HG03025 (cell line): ENCODE data around the gene ZNF74.

ENCODE experiments used
- ATAC-seq: cut with Tn5 transposase; IDR thresholded peaks from one replicate; pipeline ENCODE4 v1.9.1; 2021; ENCODE audit warnings: mild to moderate bottlenecking, moderate library complexity; ENCODE audit not compliant: unreplicated experiment, low FRiP score

ZNF74 gene

DNA sequence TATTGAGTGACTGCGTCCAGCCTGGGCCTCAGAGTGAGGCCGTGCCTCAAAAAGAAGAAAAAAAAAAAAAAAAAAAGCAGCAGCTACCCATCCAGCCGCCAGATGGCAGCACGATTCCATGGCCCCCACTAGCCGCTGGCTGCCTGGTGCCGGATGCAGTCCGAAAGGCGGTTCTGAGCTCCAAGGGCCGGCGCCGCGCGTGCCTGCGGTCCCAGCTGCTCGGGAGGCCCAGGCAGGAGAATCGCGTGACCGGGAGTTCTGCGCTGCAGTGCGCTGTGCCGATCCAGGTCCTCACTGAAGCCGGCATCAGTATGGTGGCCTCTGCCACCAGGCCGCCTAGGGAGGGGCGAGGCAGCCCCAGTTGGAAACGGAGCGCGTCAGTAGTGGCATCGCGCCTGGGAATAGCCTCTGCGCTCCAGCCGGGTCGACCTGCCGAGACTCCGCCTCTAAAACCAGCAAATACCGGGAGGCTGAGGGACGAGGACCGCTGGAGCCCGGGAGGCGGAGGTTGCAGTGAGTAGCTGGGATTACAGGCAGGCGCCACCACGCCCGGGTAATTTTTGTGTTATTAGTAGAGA, 24.3 kb downstream of the ZNF74 start:
- no peak for ATAC-seq

- ATAC-seq, result no peak
Measured at GRCh38 chr22:20419664-20419951, 25.7 kb downstream of the ZNF74 start.

GRCh38 chr22:20420157-20420842, 26.3 kb downstream of the ZNF74 start:
- ATAC-seq, result no peak

- ATAC-seq, result no peak
Measured at GRCh38 chr22:20421507-20421874, 27.5 kb downstream of the ZNF74 start.

DNA sequence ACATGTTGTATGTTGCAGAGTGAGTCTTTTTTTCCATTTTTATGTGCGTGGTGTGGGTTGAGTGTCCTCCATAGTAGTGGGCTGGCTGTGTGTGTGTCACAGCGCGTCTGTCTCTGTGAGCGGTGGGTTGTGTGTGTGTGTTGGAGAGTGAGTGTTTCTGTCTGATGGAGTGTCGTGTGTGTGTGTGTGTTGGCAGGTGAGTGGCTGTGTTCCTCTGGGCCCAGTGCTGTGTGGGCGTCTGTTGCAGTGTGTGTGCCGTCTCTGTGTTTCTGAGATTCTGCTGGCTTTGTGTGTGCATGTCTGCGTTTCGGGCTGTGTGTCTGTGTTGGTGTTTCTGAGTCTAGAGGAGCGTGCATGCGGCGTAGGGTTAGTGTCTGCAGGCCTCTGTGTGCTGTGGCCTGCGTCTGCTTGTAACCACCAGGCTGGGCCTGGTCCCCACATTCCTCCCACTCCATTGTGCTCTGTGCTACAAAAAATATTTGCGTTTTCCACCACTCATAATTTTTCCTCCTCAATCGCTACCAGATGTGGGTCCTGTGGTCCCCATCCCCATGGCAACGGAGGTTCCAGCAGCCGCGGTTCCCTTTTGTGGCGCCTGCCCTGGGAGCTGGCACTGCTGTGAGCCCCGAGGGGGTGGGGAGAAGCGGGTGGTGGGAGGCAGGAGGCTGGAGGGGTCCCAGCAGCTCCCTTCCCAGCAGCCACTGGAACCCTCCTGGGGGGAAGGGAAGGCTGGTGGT, 28.5 kb downstream of the ZNF74 start:
- no peak for ATAC-seq

GRCh38 chr22:20423008-20423905, 29.3 kb downstream of the ZNF74 start:
- no peak for ATAC-seq

GRCh38 chr22:20423906-20424551, 30.1 kb downstream of the ZNF74 start:
- no peak for ATAC-seq

GRCh38 chr22:20424568-20424931, 30.6 kb downstream of the ZNF74 start:
- no peak for ATAC-seq

- no peak for ATAC-seq
Measured at GRCh38 chr22:20424932-20425565, 31.1 kb downstream of the ZNF74 start.

DNA sequence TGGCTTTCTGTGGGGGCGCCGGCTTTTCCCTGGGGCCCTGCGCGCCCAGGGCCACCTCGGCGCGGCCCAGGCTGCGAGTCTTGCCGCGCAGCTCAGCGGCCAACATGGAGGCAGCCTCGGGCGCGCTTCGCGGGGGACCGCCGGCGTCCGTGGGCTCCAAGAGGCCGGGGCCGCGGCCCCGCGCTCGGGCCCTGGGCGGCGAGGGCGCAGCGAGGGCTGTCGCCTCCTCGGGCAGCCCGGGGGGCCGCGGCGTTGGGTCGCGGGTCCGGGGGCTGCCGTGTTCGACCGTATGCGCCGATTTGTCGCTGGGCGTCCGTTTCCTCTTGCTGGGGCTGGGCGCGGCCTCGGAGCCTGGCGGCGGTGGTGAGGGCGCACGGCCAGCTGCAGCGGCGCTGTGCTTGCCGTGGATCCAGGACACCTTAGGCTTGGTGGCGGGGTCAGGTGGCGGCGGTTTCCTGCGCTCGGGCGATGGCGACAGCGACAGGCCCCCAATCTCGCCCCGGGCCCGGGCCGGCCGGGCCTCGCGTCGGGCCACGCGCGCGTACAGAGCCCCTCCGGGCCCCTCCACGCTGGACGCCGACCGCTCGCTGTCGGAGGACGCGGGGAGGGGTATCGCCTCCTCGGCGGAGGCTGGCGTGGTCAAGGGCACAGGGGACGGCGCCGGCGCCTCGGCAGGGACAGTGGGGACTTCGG, 31.8 kb downstream of the ZNF74 start:
- ATAC-seq, result no peak

DNA sequence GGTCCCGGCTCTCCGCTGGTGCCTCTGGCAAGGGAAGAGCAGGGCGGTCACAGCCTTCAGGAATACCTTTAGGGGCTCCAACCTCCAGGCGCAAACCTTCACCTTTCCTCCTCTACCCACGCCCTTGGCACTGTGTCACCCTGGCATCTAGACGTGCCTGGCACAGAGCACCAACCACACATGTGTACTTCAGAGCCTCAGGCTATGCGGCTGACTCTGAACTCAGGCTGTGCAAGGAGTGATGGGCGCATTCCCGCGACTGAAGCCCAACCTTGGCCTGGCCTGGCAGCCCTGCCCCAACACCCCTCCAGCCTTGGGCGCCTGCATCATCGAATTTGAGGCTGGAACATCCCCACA, 32.3 kb downstream of the ZNF74 start:
- ATAC-seq, result no peak

GRCh38 chr22:20427104-20427944, 33.4 kb downstream of the ZNF74 start:
- no peak for ATAC-seq

DNA sequence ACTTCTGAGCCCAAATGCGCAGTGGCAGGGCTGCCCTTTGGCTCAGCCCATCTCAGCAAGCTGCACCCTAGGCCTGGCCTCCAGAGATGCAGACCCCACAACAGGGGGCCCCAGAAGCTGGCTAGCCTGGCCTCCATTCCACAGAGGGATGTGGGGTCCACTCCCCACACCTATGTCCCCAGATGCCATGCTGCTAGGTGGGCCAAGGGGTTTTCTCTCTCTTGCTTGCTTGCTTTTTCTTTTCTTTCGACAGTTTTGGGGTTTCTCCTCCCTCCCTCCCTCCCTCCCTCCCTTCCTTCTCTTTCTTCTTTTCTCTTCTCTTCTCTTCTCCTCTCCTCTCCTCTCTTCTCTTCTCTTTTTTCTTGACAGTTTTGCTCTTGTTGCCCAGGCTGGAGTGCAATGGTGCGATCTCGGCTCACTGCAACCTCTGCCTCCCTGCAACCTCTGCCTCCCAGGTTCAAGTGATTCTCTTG, 34.0 kb downstream of the ZNF74 start:
- ATAC-seq, result no peak

DNA sequence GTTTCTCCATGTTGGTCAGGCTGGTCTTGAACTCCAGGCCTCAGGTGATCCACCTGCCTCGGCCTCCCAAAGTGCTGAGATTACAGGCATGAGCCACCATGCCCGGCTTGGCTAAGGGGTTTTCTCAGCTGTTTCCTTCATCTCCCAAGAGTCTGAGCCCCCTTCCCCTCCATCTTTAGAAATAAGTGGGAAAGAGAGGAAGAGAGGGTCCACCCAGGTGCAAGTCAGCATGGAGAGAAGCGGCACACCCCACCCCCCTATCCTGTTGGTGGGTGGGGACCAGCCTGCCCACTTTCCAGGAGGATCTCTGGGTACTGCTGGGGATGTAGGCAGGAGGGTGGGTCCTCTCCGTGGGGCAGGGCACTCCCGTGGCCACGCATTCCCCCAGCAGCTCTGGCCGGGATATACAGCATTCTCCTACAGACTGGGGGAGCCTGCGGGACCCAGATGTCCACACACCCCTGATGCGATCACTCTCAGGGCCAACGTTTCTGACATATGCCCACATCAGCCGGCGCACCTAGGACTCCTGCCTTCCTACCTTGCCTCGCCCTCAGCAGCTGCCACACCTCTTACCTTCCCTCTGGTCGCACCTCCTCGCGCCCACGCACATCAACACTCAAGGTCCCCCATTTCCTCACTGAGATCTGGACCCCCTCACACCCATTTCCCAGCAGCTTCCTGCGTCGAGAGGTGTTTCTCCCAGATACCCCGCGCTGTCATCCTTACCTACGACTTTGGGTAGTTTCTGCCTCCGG, 34.7 kb downstream of the ZNF74 start:
- ATAC-seq, result no peak

DNA sequence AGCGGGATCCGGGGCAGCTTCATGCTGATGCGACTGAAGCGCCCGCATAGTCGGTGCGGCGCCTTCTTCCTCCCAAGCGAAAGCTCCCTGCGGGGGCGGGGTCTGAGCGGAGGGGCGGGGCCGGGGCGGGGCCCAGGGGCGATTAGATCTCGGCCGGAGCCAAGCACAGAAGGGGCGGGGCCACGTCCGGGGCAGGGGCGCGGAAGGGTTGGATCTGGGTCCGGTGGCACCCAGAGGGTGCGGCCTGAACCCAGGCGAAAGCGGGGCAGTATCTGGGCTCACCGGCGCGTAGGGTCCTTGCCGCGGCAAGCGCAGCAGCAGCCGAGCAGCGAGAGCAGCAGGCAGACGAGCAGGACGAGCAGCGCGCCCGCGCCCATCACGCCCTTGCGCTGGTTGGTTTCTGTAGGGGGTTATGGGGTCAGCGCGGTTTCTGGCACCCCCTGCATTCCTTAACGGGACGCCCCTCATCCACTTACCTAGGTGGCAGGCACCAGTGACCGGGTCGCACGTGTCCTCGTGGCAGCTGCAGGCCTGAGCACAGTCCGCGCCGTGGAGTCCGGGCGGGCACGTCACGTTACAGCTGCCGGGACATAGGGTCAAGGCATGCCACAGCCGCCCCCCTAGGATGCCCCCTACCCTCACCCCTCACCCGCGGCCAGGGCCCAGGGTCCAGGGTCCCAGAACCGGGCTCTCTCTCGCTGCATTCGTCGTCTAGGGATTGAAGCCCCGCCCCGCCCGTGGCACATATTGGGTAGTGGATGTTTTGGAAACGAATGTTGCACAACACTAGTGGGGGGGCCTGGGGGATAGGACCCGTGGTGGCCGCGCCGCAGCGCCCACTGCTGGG, 35.5 kb downstream of the ZNF74 start:
- ATAC-seq, result peak; percentile 49

- no peak for ATAC-seq
Measured at GRCh38 chr22:20430101-20430719, 36.3 kb downstream of the ZNF74 start.
